SK-N-MC (cell line): Measurements from ENCODE around the gene GRIP1.
A peak's percentile ranks its signal among the peaks of the same experiment; 100 is the strongest.
"Not testable (repeated sequence)": the region's sequence is repeated elsewhere in the genome, so short reads cannot be mapped to it uniquely, and the experiment has no call there.

Experiments
- DNase-seq: peaks from one replicate; pipeline ENCODE4 v3.0.0-alpha.2; 2011; ENCODE audit warnings: low read depth, low spot score
- H3K27ac ChIP-seq: fragments of 200-600 bp; sonication (generic); 2 replicates; pipeline ENCODE4 v1.5.1; 2016; ENCODE audit warnings: mixed run types
- H3K36me3 ChIP-seq: fragments of 200-600 bp; sonication (generic); 2 replicates; pipeline ENCODE4 v1.6.1; 2017; ENCODE audit warnings: antibody characterized with exemption, low read length, mixed read lengths; ENCODE audit not compliant: insufficient read depth
- H3K4me3 ChIP-seq: fragments of 200-600 bp; sonication (generic); 2 replicates; pipeline ENCODE4 v1.5.1; 2016
- H3K9ac ChIP-seq: fragments of 200-600 bp; sonication (generic); 2 replicates; pipeline ENCODE4 v1.8.0; 2017; ENCODE audit warnings: mixed run types, mixed read lengths; ENCODE audit not compliant: insufficient read length
- H3K9me3 ChIP-seq: fragments of 200-600 bp; sonication (generic); 2 replicates; pipeline ENCODE4 v1.6.1; 2017; ENCODE audit warnings: low read depth, mild to moderate bottlenecking, antibody characterized with exemption, low read length, moderate library complexity, mixed read lengths
- EZH2 ChIP-seq: fragments of 200-600 bp; sonication (generic); IDR thresholded peaks from one replicate; pipeline ENCODE4 v1.6.1; 2017; ENCODE audit warnings: antibody characterized with exemption
- FOXP2 ChIP-seq: optimal IDR thresholded peaks from 2 replicates; pipeline ENCODE3; 2011; ENCODE audit warnings: mild to moderate bottlenecking, moderate library complexity; ENCODE audit not compliant: insufficient read depth; ENCODE audit errors: extremely low read length, control extremely low read depth
- POLR2AphosphoS5 ChIP-seq: IDR thresholded peaks from 2 replicates; pipeline ENCODE4 v1.6.1; 2012; ENCODE audit warnings: mild to moderate bottlenecking, low read depth, low read length, borderline replicate concordance

Gene GRIP1

DNA sequence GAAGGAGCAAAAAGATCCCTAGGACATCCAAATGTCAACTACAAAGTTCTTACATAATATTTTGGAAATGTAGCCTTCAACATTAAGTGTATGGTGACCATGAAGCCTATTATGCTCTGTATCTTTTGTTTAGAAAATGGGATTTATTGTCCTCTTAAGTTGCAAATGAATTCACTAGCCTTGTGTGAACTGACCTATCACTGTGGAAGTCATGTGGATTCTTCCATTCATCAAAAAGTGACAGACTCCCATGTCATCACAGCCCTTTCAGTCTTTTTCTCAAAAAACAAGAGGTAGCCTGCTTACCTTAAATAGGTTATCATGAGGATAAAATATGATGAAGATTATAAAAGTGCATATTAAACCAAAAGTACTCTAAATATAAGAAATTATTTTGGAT lies 179.9 kb downstream of the GRIP1 start:
- Histone ChIP-seq H3K9ac (no peak overlapping the region), H3K4me3 (no peak overlapping the region), H3K27ac (no peak overlapping the region), H3K9me3 (no peaks in the 10 kb centered on the region), H3K36me3 (no peaks in the 10 kb centered on the region)
- DNase-seq: no peak
- TF ChIP-seq POLR2AphosphoS5 (no peak), FOXP2 (no peak), EZH2 (no peak)

- not testable (repeated sequence) for DNase-seq, H3K9me3 ChIP-seq, H3K4me3 ChIP-seq, H3K36me3 ChIP-seq, H3K9ac ChIP-seq, H3K27ac ChIP-seq
Observed at GRCh38 chr12:66498059-66498458, 180.8 kb downstream of the GRIP1 start.

DNA sequence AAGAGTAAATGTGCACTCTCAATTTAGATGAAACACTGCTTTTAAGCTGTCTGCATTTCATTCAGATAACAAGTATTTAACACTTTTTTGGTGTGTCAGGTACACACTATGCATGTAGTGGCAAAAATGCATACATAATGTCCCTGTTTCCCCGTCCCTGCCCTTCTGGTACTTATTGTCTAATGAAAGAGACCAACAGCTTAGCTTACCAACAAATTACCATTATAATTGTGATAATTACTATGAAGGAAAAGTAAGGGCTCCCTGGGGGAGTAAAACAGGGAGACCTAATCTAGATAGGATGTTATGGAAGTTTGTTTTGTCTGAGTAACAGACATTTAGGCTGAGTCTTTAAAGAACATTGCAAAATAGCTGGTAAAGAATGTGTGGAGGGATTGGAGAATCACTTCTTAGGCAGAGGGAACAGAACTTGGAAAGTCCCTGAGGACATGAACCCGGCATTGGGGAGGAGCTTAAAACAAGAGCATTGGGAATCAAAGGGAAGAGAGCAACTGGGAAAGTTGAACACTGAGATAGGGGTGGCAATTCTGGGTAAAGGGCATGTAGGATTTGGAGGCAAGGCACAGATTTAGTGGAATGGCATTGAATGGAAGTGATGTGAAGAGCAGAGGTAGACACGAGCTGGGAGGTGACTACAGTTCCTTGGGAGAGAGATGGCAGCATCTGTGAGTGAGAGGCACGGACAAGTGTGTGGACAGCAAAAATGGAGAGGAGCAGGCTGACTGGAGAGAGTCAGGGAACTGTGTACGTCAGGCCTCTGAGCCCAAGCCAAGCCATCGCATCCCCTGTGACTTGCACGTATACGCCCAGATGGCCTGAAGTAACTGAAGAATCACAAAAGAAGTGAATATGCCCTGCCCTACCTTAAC lies 181.6 kb downstream of the GRIP1 start:
- DNase-seq: no peak
- Histone ChIP-seq H3K9ac (no peak overlapping the region), H3K9me3 (no peaks in the 10 kb centered on the region), H3K36me3 (no peaks in the 10 kb centered on the region), H3K27ac (no peak overlapping the region), H3K4me3 (no peak overlapping the region)
- TF ChIP-seq FOXP2 (no peak), POLR2AphosphoS5 (no peak), EZH2 (no peak)

DNA sequence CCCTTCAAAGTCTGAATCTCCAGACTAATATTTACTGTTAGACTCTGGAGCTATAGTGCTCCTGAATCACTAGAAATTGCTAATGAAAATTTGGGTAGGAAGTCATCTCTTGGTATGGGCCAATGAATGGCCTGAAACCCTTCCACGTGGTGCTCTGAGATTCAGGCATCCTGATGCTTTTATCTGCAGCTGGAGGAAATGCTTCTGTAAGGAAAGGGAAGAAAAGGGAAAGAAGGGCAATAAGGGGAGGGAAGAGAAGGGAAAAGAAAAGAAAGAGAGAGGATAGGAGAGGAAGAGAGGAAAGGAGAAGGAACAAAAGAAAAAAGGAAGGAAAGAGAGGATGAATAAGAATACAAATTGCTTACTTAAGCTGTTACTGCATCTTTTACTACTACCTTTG lies 182.3 kb downstream of the GRIP1 start:
- H3K27ac ChIP-seq: no peak overlapping the region
- no peak for TF ChIP-seq EZH2
- TF ChIP-seq POLR2AphosphoS5: no peak
- no peak for TF ChIP-seq FOXP2
- no peaks in the 10 kb centered on the region for H3K9me3 ChIP-seq
- no peak overlapping the region for H3K4me3 ChIP-seq
- no peak for DNase-seq
- no peaks in the 10 kb centered on the region for H3K36me3 ChIP-seq
- no peak overlapping the region for H3K9ac ChIP-seq

DNA sequence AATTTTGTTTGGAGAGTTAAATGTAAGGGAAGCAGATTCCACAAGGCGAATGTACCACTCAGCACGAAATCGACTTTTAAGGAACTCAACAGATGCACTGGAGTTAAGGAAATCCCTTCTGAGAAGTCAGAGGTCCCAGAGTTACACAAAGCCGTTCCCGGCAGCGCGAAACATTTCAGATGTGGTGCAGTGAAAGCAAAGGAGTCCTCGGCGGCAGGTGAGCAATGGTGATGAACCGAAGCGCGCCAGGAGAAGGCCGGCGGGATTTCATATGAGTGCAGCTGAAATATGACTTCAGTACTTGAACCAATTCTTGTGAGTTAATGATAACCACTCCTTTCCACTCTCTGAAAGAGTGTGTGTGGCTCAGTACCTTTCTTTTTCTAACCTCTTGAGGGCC lies 183.2 kb downstream of the GRIP1 start:
- Histone ChIP-seq H3K9me3 (no peaks in the 10 kb centered on the region), H3K27ac (no peak overlapping the region), H3K4me3 (no peak overlapping the region), H3K9ac (no peak overlapping the region), H3K36me3 (no peaks in the 10 kb centered on the region)
- no peak for DNase-seq
- no peak for TF ChIP-seq FOXP2
- TF ChIP-seq EZH2: no peak
- no peak for TF ChIP-seq POLR2AphosphoS5

DNA sequence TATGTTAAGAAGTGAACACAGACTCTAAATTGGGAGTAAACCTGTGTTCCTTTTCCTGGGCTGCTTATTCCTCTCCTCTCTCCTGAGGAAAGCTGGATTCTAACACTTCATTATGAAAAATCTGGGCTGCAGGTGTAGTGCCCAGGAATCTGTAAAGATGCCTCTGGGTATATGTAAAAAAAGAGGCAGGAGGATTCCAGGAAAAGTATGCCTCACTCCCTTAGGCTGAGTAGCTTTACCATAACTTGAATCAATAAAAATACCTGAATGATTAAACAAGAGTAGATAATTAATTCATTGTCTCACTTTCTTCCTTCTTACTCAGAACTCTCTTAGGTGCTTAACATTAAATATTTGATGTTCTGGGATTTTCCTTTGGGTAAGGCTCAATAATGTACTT lies 185.1 kb downstream of the GRIP1 start:
- H3K27ac ChIP-seq: no peak overlapping the region
- H3K9me3 ChIP-seq: no peaks in the 10 kb centered on the region
- no peak for DNase-seq
- H3K36me3 ChIP-seq: no peaks in the 10 kb centered on the region
- no peak for TF ChIP-seq POLR2AphosphoS5
- no peak for TF ChIP-seq EZH2
- no peak for TF ChIP-seq FOXP2
- H3K9ac ChIP-seq: no peak overlapping the region
- no peak overlapping the region for H3K4me3 ChIP-seq

- no peak for DNase-seq
- no peak for TF ChIP-seq FOXP2
- no peak for TF ChIP-seq POLR2AphosphoS5
- TF ChIP-seq EZH2: no peak
- H3K27ac ChIP-seq: no peak overlapping the region
- no peak overlapping the region for H3K4me3 ChIP-seq
- no peaks in the 10 kb centered on the region for H3K9me3 ChIP-seq
- no peak overlapping the region for H3K9ac ChIP-seq
- no peaks in the 10 kb centered on the region for H3K36me3 ChIP-seq
Observed at GRCh38 chr12:66491853-66492252, 187.0 kb downstream of the GRIP1 start.

- peak; percentile 2 for DNase-seq
- Histone ChIP-seq H3K36me3 (no peaks in the 10 kb centered on the region), H3K27ac (no peak overlapping the region), H3K4me3 (no peak overlapping the region), H3K9ac (no peak overlapping the region), H3K9me3 (no peaks in the 10 kb centered on the region)
- no peak for TF ChIP-seq FOXP2
- TF ChIP-seq EZH2: no peak
- no peak for TF ChIP-seq POLR2AphosphoS5
Observed at GRCh38 chr12:66482351-66483203, 196.3 kb downstream of the GRIP1 start.

DNA sequence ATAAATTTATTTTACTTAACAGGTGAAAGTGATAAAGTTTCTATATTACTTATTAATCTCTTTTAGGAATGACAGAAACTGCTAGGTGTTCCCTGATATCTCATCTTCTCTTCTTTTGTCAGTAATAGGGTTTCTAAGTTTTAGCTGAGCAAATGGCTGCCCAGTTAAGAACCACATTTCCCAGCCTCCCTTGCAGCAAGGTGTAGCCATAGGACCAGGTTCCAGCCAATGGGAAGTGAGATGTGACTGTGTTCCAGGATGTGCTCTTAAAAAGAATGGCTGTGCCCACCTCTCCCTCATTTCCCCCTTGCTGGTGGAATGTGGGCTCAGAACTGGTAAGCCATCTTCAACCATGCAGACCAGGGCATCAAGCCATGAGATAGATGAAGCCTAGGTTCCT lies 210.9 kb downstream of the GRIP1 start:
- Histone ChIP-seq H3K9me3 (no peaks in the 10 kb centered on the region), H3K9ac (no peak overlapping the region), H3K27ac (no peak overlapping the region), H3K4me3 (no peak overlapping the region), H3K36me3 (no peaks in the 10 kb centered on the region)
- TF ChIP-seq FOXP2: no peak
- TF ChIP-seq POLR2AphosphoS5: no peak
- TF ChIP-seq EZH2: no peak
- DNase-seq: no peak
